HG03280 (cell line): ENCODE data around the gene CPSF3.
"Not testable (repeated sequence)": the region's sequence is repeated elsewhere in the genome, so short reads cannot be mapped to it uniquely, and the experiment has no call there.

Experiments used
- ATAC-seq: cut with Tn5 transposase; IDR thresholded peaks from one replicate; pipeline ENCODE4 v1.9.1; 2021; ENCODE audit warnings: mild to moderate bottlenecking, moderate library complexity; ENCODE audit not compliant: unreplicated experiment

CPSF3 gene

GRCh38 chr2:9498210-9498609, 74.8 kb downstream of the CPSF3 start:
- no peak for ATAC-seq

- ATAC-seq, result no peak
Observed at GRCh38 chr2:9508931-9509330, 85.5 kb downstream of the CPSF3 start.

GRCh38 chr2:9513946-9514345, 90.5 kb downstream of the CPSF3 start:
- not testable (repeated sequence) for ATAC-seq

GRCh38 chr2:9517118-9517782, 93.8 kb downstream of the CPSF3 start:
- ATAC-seq, result no peak

GRCh38 chr2:9518163-9518562, 94.7 kb downstream of the CPSF3 start:
- ATAC-seq, result no peak

GRCh38 chr2:9518780-9519179, 95.3 kb downstream of the CPSF3 start:
- no peak for ATAC-seq

- ATAC-seq, result no peak
Observed at GRCh38 chr2:9519250-9519649, 95.8 kb downstream of the CPSF3 start.
